Brain pericyte (primary cell): ENCODE measurements around the gene KIF16B.
"Not testable (repeated sequence)": the region's sequence is repeated elsewhere in the genome, so short reads cannot be mapped to it uniquely, and the experiment has no call there.

ENCODE experiments used
- DNase-seq: peaks from one replicate; pipeline ENCODE4 v3.0.0-alpha.2; 2012; ENCODE audit warnings: low read depth, low spot score

KIF16B gene

GRCh38 chr20:16519673-16520072, 53.6 kb downstream of the KIF16B start:
- not testable (repeated sequence) for DNase-seq

GRCh38 chr20:16518784-16519084, 54.5 kb downstream of the KIF16B start:
- no peak for DNase-seq

GRCh38 chr20:16517946-16518783, 55.1 kb downstream of the KIF16B start:
- DNase-seq, result no peak

- DNase-seq, result no peak
These were observed 56.5 kb downstream of the KIF16B start for GRCh38 chr20:16516794-16517193.

GRCh38 chr20:16515046-16515445, 58.2 kb downstream of the KIF16B start:
- no peak for DNase-seq

GRCh38 chr20:16514140-16514539, 59.1 kb downstream of the KIF16B start:
- DNase-seq, result no peak

GRCh38 chr20:16505894-16506293, 67.4 kb downstream of the KIF16B start:
- no peak for DNase-seq

- no peak for DNase-seq
These were observed 71.9 kb downstream of the KIF16B start for GRCh38 chr20:16501301-16501700.

- DNase-seq, result no peak
These were observed 73.1 kb downstream of the KIF16B start for GRCh38 chr20:16500197-16500596.

GRCh38 chr20:16498526-16499253, 74.6 kb downstream of the KIF16B start:
- no peak for DNase-seq

GRCh38 chr20:16497896-16498295, 75.4 kb downstream of the KIF16B start:
- DNase-seq, result no peak

- no peak for DNase-seq
These were observed 79.8 kb downstream of the KIF16B start for GRCh38 chr20:16493486-16493885.

GRCh38 chr20:16491294-16491905, 81.8 kb downstream of the KIF16B start:
- no peak for DNase-seq

GRCh38 chr20:16490696-16491095, 82.6 kb downstream of the KIF16B start:
- DNase-seq, result no peak

- DNase-seq, result no peak
These were observed 84.6 kb downstream of the KIF16B start for GRCh38 chr20:16488616-16489015.

GRCh38 chr20:16488086-16488485, 85.2 kb downstream of the KIF16B start:
- no peak for DNase-seq

- no peak for DNase-seq
These were observed 86.7 kb downstream of the KIF16B start for GRCh38 chr20:16486532-16486931.

- no peak for DNase-seq
These were observed 87.8 kb downstream of the KIF16B start for GRCh38 chr20:16485401-16485800.

GRCh38 chr20:16483024-16483423, 90.2 kb downstream of the KIF16B start:
- no peak for DNase-seq

- no peak for DNase-seq
These were observed 91.3 kb downstream of the KIF16B start for GRCh38 chr20:16481977-16482376.

GRCh38 chr20:16479666-16480065, 93.6 kb downstream of the KIF16B start:
- no peak for DNase-seq

- DNase-seq, result no peak
These were observed 95.6 kb downstream of the KIF16B start for GRCh38 chr20:16477632-16478031.

- peak; percentile 21 for DNase-seq
These were observed 97.2 kb downstream of the KIF16B start for GRCh38 chr20:16476032-16476431.
